ENCODE measurements around the gene PIP5K1C. TPM values are rescaled to one million over a fixed set of nuclear protein-coding genes. Genes with fewer than 3 reads are reported as not detected.
A peak's percentile ranks its signal among the peaks of the same experiment; 100 is the strongest.

The PIP5K1C gene
- total RNA-seq, 1 experiment from 2014 or later = 26.9 TPM

DNA sequence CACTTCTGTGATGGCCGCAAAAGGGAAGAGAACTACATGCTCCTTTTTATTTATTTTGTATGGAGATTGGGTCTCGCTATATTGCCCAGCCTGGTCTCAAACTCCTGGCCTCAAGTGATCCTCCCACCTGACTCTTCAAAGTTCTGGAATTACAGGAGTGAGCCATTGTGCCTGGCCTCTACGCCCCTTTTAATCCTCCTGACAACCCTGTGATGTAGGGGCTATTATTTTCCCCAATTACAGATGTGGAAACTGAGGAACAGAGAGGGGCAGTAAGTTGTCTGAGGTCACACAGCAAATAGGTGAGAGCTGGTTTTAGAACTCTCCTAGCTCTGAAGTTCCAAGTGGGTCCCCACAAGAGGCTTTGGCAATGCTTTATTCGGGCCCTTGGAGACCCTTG, 19.6 kb upstream of the PIP5K1C start:
- Histone ChIP-seq H3K9me3 (ENCODE audit: control insufficient read depth in 1 of 2, insufficient read depth in 1 of 2, low read depth in 1 of 2, low read length in 2 of 2) (no peaks in the 10 kb centered on the region), H3K27ac (ENCODE audit: low read depth, low read length) (0 out of 2 replicates have a peak overlapping the region, but pooled peaks have one; percentile 9), H3K27me3 (ENCODE audit: insufficient read depth, low read length) (no peaks in the 10 kb centered on the region), H3K79me2 (ENCODE audit: insufficient read depth, low read length) (no peaks in the 10 kb centered on the region), H3K9ac (ENCODE audit: low read length) (no peak overlapping the region), H3K36me3 (ENCODE audit: control insufficient read depth in 1 of 2, insufficient read depth in 2 of 2, low read length in 2 of 2) (no peaks in the 10 kb centered on the region), H4K20me1 (ENCODE audit: insufficient read depth) (no peaks in the 10 kb centered on the region), H3K4me1 (ENCODE audit: control insufficient read depth in 1 of 2, insufficient read depth in 2 of 2, low read length in 2 of 2) (peaks cover 42 to 85% of the 10 kb centered on the region in 2 experiments), H2AFZ (ENCODE audit: low read depth, low read length, poor library complexity, severe bottlenecking) (no peak overlapping the region), H3K9me2 (ENCODE audit: insufficient read depth) (no peaks in the 10 kb centered on the region), H3K4me3 (replicated peaks in 1 of 2; ENCODE audit: low read depth in 1 of 2, low read length in 2 of 2) (no peak overlapping the region), H3K4me2 (ENCODE audit: low read length) (peak overlapping the region; percentile 86)
- CTCF ChIA-PET = interaction anchor here (2.3 kb wide), 1 partner anchor 43 kb away, joined by 9 read pairs; the partner anchor contains the start of gene MRPL54
- TF ChIP-seq CBX3 (IDR thresholded peaks at IDR 0.05; ENCODE audit: low read depth) = peak; percentile 36; the same call in 1 of the 2 replicates
- TF ChIP-seq, protein P1, sequence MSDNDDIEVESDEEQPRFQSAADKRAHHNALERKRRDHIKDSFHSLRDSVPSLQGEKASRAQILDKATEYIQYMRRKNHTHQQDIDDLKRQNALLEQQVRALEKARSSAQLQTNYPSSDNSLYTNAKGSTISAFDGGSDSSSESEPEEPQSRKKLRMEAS (IDR thresholded peaks at IDR 0.05) = no peak
- TF ChIP-seq, protein P2, sequence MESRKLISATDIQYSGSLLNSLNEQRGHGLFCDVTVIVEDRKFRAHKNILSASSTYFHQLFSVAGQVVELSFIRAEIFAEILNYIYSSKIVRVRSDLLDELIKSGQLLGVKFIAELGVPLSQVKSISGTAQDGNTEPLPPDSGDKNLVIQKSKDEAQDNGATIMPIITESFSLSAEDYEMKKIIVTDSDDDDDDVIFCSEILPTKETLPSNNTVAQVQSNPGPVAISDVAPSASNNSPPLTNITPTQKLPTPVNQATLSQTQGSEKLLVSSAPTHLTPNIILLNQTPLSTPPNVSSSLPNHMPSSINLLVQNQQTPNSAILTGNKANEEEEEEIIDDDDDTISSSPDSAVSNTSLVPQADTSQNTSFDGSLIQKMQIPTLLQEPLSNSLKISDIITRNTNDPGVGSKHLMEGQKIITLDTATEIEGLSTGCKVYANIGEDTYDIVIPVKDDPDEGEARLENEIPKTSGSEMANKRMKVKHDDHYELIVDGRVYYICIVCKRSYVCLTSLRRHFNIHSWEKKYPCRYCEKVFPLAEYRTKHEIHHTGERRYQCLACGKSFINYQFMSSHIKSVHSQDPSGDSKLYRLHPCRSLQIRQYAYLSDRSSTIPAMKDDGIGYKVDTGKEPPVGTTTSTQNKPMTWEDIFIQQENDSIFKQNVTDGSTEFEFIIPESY (IDR thresholded peaks at IDR 0.05; ENCODE audit: extremely low read depth, insufficient replicate concordance, low read length) = no peak
- BruUV-seq (replicated peaks) = no TSS peak
- POLR2A ChIA-PET = no interaction called here
- DNase-seq (ENCODE audit: low read depth, low spot score) = no peak
- RAD21 ChIA-PET (ENCODE audit: low non-redundant PET in 1 of 2, low total read pairs in 2 of 2, uncharacterized antibody in 2 of 2, unreplicated experiment in 2 of 2) = interaction anchor here in 1 of 2 experiments (1.1 to 2.0 kb wide), 2 partner anchors 10 to 11 kb away, joined by 5 to 7 read pairs; partner anchors contain the start of gene TJP3
- intact Hi-C loops (cut with micrococcal nuclease) = loop anchor here (10.0 kb wide), 1 partner anchor 485 kb away; no protein-coding TSS in a partner anchor
- no peak for ATAC-seq

DNA sequence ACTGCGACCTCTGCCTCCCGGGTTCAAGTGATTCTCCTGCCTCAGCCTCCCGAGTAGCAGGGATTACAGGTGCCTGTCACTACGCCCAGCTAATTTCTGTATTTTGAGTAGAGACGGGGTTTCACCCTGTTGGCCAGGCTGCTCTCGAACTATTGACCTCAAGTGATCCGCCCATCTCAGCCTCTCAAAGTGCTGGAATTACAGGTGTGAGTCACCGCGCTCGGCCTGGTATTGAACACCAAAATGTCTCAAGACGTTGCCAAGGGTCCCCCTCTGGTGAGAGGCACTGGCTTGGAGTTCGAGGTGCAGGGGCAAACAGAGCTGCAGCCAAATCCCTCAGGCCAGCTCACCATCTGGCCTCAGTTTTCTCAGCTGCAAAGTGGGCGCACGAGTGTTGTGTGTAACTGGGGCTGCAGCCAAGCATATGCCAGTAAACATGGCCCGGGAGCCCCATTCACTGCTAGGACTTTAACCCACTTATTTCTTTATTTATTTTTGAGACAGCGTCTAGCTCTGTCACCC, 15.9 kb upstream of the PIP5K1C start:
- Histone ChIP-seq H3K4me1 (ENCODE audit: control insufficient read depth in 1 of 2, insufficient read depth in 2 of 2, low read length in 2 of 2) (peaks cover 59 to 86% of the 10 kb centered on the region in 2 experiments), H4K20me1 (ENCODE audit: insufficient read depth) (no peaks in the 10 kb centered on the region), H3K27ac (ENCODE audit: low read depth, low read length) (peak overlapping the region; percentile 25; the same call in 1 of the 2 replicates), H3K9me2 (ENCODE audit: insufficient read depth) (no peaks in the 10 kb centered on the region), H3K36me3 (ENCODE audit: control insufficient read depth in 1 of 2, insufficient read depth in 2 of 2, low read length in 2 of 2) (no peaks in the 10 kb centered on the region), H3K9me3 (ENCODE audit: control insufficient read depth in 1 of 2, insufficient read depth in 1 of 2, low read depth in 1 of 2, low read length in 2 of 2) (no peaks in the 10 kb centered on the region), H3K4me3 (replicated peaks in 1 of 2; ENCODE audit: low read depth in 1 of 2, low read length in 2 of 2) (no peak overlapping the region), H3K9ac (ENCODE audit: low read length) (no peak overlapping the region), H2AFZ (ENCODE audit: low read depth, low read length, poor library complexity, severe bottlenecking) (no peak overlapping the region), H3K27me3 (ENCODE audit: insufficient read depth, low read length) (no peaks in the 10 kb centered on the region), H3K79me2 (ENCODE audit: insufficient read depth, low read length) (no peaks in the 10 kb centered on the region), H3K4me2 (ENCODE audit: low read length) (peak overlapping the region; percentile 49)
- ChIA-PET RAD21 (ENCODE audit: low non-redundant PET in 1 of 2, low total read pairs in 2 of 2, uncharacterized antibody in 2 of 2, unreplicated experiment in 2 of 2) (interaction anchor here in 1 of 2 experiments (0.6 kb wide), 1 partner anchor 110 kb away, joined by 3 read pairs; no protein-coding TSS in a partner anchor), POLR2A (no interaction called here), CTCF (no interaction called here)
- intact Hi-C loops (cut with micrococcal nuclease) = no loop called here
- TF ChIP-seq FOSL1 (IDR thresholded peaks at IDR 0.05; ENCODE audit: low read depth) = no peak
- TF ChIP-seq TCF7L2 (IDR thresholded peaks at IDR 0.05; ENCODE audit: borderline replicate concordance, extremely low read depth, insufficient read depth, insufficient read length) = no peak
- TF ChIP-seq POLR2AphosphoS5 (IDR thresholded peaks at IDR 0.05; ENCODE audit: low read depth, low read length) = no peak
- no peak for TF ChIP-seq RAD21 (IDR thresholded peaks at IDR 0.05; ENCODE audit: low read depth)
- TF ChIP-seq, protein P3, sequence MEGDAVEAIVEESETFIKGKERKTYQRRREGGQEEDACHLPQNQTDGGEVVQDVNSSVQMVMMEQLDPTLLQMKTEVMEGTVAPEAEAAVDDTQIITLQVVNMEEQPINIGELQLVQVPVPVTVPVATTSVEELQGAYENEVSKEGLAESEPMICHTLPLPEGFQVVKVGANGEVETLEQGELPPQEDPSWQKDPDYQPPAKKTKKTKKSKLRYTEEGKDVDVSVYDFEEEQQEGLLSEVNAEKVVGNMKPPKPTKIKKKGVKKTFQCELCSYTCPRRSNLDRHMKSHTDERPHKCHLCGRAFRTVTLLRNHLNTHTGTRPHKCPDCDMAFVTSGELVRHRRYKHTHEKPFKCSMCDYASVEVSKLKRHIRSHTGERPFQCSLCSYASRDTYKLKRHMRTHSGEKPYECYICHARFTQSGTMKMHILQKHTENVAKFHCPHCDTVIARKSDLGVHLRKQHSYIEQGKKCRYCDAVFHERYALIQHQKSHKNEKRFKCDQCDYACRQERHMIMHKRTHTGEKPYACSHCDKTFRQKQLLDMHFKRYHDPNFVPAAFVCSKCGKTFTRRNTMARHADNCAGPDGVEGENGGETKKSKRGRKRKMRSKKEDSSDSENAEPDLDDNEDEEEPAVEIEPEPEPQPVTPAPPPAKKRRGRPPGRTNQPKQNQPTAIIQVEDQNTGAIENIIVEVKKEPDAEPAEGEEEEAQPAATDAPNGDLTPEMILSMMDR (IDR thresholded peaks at IDR 0.05 in 2 of 3, conservative IDR thresholded peaks at IDR 0.05 in 1 of 3; ENCODE audit: borderline replicate concordance in 1 of 3, insufficient read depth in 1 of 3, low read depth in 2 of 3, low read length in 2 of 3) = no peak
- TF ChIP-seq YY1 (IDR thresholded peaks at IDR 0.05; ENCODE audit: extremely low read depth, insufficient replicate concordance, low read depth, low read length) = no peak
- TF ChIP-seq, protein P1 (IDR thresholded peaks at IDR 0.05) = no peak
- TF ChIP-seq ZNF274 (IDR thresholded peaks at IDR 0.05; ENCODE audit: low read depth, low read length) = no peak
- TF ChIP-seq POLR2A (IDR thresholded peaks at IDR 0.05; ENCODE audit: borderline replicate concordance, extremely low read depth, insufficient read depth, insufficient read length) = no peak
- no peak for DNase-seq (ENCODE audit: low read depth, low spot score)
- ATAC-seq = no peak
- BruUV-seq (replicated peaks) = no TSS peak
